ENCODE results near the gene ZC3H4.

ZC3H4 gene

GRCh38 chr19:47112166-47112996 lies 1.2 kb downstream of the ZC3H4 start:
- peak overlapping the region; percentile 98 for H3K4me3 ChIP-seq (ENCODE audit: low read depth, low read length)
- no peak for TF ChIP-seq CTCF (IDR thresholded peaks at IDR 0.05; ENCODE audit: insufficient read depth, low read depth, low read length, missing control alignments)
- peak; percentile 95 for DNase-seq (ENCODE audit: low read depth)

- DNase-seq (ENCODE audit: low read depth) = no peak
- peak overlapping the region; percentile 98 for H3K4me3 ChIP-seq (ENCODE audit: low read depth, low read length)
- TF ChIP-seq CTCF (IDR thresholded peaks at IDR 0.05; ENCODE audit: insufficient read depth, low read depth, low read length, missing control alignments) = no peak
These were observed 1.9 kb downstream of the ZC3H4 start for GRCh38 chr19:47111682-47112165.

GRCh38 chr19:47111006-47111621 lies 2.5 kb downstream of the ZC3H4 start:
- H3K4me3 ChIP-seq (ENCODE audit: low read depth, low read length) = peak overlapping the region; percentile 98
- peak; percentile 70 for DNase-seq (ENCODE audit: low read depth)
- TF ChIP-seq CTCF (IDR thresholded peaks at IDR 0.05; ENCODE audit: insufficient read depth, low read depth, low read length, missing control alignments) = no peak

- peak overlapping the region; percentile 98 for H3K4me3 ChIP-seq (ENCODE audit: low read depth, low read length)
- TF ChIP-seq CTCF (IDR thresholded peaks at IDR 0.05; ENCODE audit: insufficient read depth, low read depth, low read length, missing control alignments) = no peak
- DNase-seq (ENCODE audit: low read depth) = peak; percentile 59
These were observed 3.0 kb downstream of the ZC3H4 start for GRCh38 chr19:47110521-47111005.

GRCh38 chr19:47109541-47110375 lies 3.8 kb downstream of the ZC3H4 start:
- TF ChIP-seq CTCF (IDR thresholded peaks at IDR 0.05; ENCODE audit: insufficient read depth, low read depth, low read length, missing control alignments) = no peak
- DNase-seq (ENCODE audit: low read depth) = peak; percentile 84
- peak overlapping the region; percentile 98 for H3K4me3 ChIP-seq (ENCODE audit: low read depth, low read length)

GRCh38 chr19:47109177-47109540 lies 4.4 kb downstream of the ZC3H4 start:
- no peak for TF ChIP-seq CTCF (IDR thresholded peaks at IDR 0.05; ENCODE audit: insufficient read depth, low read depth, low read length, missing control alignments)
- DNase-seq (ENCODE audit: low read depth) = no peak
- peak overlapping the region; percentile 98 for H3K4me3 ChIP-seq (ENCODE audit: low read depth, low read length)

All from GM12865 (cell line).